K562 (cell line): ENCODE results near the gene PHF12. TPM values are rescaled to one million over a fixed set of nuclear protein-coding genes. Genes with fewer than 3 reads are reported as not detected.

Source experiments
- ARID1B ChIP-seq: fragments of 450-650 bp; IDR thresholded peaks from 2 replicates; pipeline ENCODE4 v1.6.1; 2016; ENCODE audit warnings: antibody characterized with exemption, mild to moderate bottlenecking, inconsistent platforms
- CCNT2 ChIP-seq: IDR thresholded peaks from 2 replicates; pipeline ENCODE4 v1.6.1; 2011; ENCODE audit warnings: borderline replicate concordance, low read depth, mild to moderate bottlenecking, moderate library complexity, mixed read lengths, low read length; ENCODE audit not compliant: insufficient read length; ENCODE audit errors: extremely low read depth
- ELF4 ChIP-seq: fragments of 450-650 bp; formaldehyde crosslinking; IDR thresholded peaks from 2 replicates; pipeline ENCODE4 v1.4.0; 2022; ENCODE audit warnings: missing genetic modification characterization
- GTF2A2 ChIP-seq: IDR thresholded peaks from 2 replicates; pipeline ENCODE4 v1.6.1; 2016; ENCODE audit warnings: mild to moderate bottlenecking, missing genetic modification characterization, missing compliant biosample characterization
- MCM7 ChIP-seq, 2 experiments: fragments of 450-650 bp; IDR thresholded peaks; 2 replicates each; pipeline ENCODE4 v1.6.1; 2016 to 2018
- SREBF2 ChIP-seq: sonication (generic); formaldehyde crosslinking; IDR thresholded peaks from 2 replicates; pipeline ENCODE4 v1.4.0; 2020; ENCODE audit warnings: mild to moderate bottlenecking, missing genetic modification reagents
- SRSF9 ChIP-seq: fragments of 200-400 bp; formaldehyde crosslinking; IDR thresholded peaks from 2 replicates; pipeline ENCODE4 v1.6.1; 2017; ENCODE audit warnings: low read depth, low read length, borderline replicate concordance
- ZNF175 ChIP-seq: fragments of 200-800 bp; sonication (Bioruptor generic); IDR thresholded peaks from 2 replicates; pipeline ENCODE4 v1.6.1; 2016; ENCODE audit warnings: low read depth, mild to moderate bottlenecking, missing genetic modification characterization, missing compliant biosample characterization
- ZNF24 ChIP-seq: fragments of 450-650 bp; IDR thresholded peaks from 2 replicates; pipeline ENCODE4 v1.6.1; 2016
- ZNF507 ChIP-seq: conservative IDR thresholded peaks from 2 replicates; pipeline ENCODE4 v1.6.1; 2017; ENCODE audit warnings: missing genetic modification characterization, missing compliant biosample characterization
- polyA plus RNA-seq, 8 experiments: library from polyadenylated mRNA; depleted of rRNA in 4 of 8; stranded (reverse) in 5 of 8; unstranded in 3 of 8; fragments of >200 nt; fragmentation: Nextera tagmentation in 2 of 8; fragmentation: Illumina TruSeq in 1 of 8; extraction: Ambion mirVana in 2 of 8; extraction: Trizol in 1 of 8; gene quantifications; 2 replicates each; pipeline versions ENCODE4 v1.2.1 to v1.2.3, GENCODE V29; 2011 to 2014; ENCODE audit warnings: inconsistent platforms in 1 of 8, missing spikeins in 1 of 8
- total RNA-seq, 7 experiments: library from RNA; depleted of rRNA in 6 of 7; stranded (reverse); fragments of >200 nt in 6 of 7; fragmentation: Illumina TruSeq in 2 of 7; extraction: Trizol in 2 of 7; gene quantifications; 2 replicates each; pipeline versions ENCODE4 v1.2.1 to v1.2.3, GENCODE V29; 2011 to 2021; ENCODE audit warnings: low replicate concordance in 1 of 7
- TF ChIP-seq, protein P1 (sequence below): sonication (generic); formaldehyde crosslinking; IDR thresholded peaks from 2 replicates; pipeline ENCODE4 v1.8.0; 2022; ENCODE audit warnings: mild to moderate bottlenecking, missing genetic modification reagents
- TF ChIP-seq, protein P2 (sequence below): sonication (generic); formaldehyde crosslinking; IDR thresholded peaks from 2 replicates; pipeline ENCODE4 v1.9.0; 2022; ENCODE audit warnings: mild to moderate bottlenecking, missing genetic modification reagents

The PHF12 gene
- total and polyA plus RNA-seq, 9 of the 15 experiments (the other 6 are each of a cell fraction or from before 2014, with no cell fraction given), result 0.82 to 31.3 (median 13.5) TPM

DNA sequence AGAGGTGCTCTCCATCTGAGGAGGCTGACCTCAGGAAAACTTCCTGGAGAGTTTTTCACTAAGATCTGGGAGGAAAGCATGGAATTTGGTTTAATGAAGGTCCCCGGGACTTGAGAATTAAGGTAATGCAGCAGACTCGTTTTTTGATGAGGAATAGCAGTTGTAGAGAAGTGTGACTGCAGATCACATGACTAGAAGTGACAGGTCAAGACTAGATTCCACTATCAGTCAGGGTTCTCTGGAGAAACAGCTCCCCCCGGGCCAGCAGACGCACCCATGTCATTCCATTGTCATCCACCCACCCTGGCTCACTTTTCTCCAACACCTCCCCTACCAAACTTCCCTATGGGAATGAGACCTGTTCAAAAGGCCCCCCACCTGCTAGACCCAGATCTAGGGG lies 46.5 kb downstream of the PHF12 start (continued):
- TF ChIP-seq, protein P1, sequence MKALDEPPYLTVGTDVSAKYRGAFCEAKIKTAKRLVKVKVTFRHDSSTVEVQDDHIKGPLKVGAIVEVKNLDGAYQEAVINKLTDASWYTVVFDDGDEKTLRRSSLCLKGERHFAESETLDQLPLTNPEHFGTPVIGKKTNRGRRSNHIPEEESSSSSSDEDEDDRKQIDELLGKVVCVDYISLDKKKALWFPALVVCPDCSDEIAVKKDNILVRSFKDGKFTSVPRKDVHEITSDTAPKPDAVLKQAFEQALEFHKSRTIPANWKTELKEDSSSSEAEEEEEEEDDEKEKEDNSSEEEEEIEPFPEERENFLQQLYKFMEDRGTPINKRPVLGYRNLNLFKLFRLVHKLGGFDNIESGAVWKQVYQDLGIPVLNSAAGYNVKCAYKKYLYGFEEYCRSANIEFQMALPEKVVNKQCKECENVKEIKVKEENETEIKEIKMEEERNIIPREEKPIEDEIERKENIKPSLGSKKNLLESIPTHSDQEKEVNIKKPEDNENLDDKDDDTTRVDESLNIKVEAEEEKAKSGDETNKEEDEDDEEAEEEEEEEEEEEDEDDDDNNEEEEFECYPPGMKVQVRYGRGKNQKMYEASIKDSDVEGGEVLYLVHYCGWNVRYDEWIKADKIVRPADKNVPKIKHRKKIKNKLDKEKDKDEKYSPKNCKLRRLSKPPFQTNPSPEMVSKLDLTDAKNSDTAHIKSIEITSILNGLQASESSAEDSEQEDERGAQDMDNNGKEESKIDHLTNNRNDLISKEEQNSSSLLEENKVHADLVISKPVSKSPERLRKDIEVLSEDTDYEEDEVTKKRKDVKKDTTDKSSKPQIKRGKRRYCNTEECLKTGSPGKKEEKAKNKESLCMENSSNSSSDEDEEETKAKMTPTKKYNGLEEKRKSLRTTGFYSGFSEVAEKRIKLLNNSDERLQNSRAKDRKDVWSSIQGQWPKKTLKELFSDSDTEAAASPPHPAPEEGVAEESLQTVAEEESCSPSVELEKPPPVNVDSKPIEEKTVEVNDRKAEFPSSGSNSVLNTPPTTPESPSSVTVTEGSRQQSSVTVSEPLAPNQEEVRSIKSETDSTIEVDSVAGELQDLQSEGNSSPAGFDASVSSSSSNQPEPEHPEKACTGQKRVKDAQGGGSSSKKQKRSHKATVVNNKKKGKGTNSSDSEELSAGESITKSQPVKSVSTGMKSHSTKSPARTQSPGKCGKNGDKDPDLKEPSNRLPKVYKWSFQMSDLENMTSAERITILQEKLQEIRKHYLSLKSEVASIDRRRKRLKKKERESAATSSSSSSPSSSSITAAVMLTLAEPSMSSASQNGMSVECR (CRISPR knock-in tag), result no peak
- no peak for TF ChIP-seq ZNF175 (CRISPR knock-in tag)
- TF ChIP-seq ZNF24, result no peak
- TF ChIP-seq GTF2A2, result no peak
- no peak for TF ChIP-seq SREBF2 (CRISPR knock-in tag)
- TF ChIP-seq SRSF9, result no peak
- TF ChIP-seq, protein P2, sequence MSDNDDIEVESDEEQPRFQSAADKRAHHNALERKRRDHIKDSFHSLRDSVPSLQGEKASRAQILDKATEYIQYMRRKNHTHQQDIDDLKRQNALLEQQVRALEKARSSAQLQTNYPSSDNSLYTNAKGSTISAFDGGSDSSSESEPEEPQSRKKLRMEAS (CRISPR knock-in tag), result no peak
- no peak for TF ChIP-seq ZNF507
- peak; percentile 15 for TF ChIP-seq CCNT2
- 0 out of 2 replicates have a peak, but pooled peaks have one; percentile 30 for TF ChIP-seq ARID1B
- no peak for TF ChIP-seq ELF4 (CRISPR knock-in tag)
- no peak for TF ChIP-seq MCM7 (IDR thresholded peaks at IDR 0.05)
